ENCODE results near the gene TCF7L1.
"Not testable (repeated sequence)": the region's sequence is repeated elsewhere in the genome, so short reads cannot be mapped to it uniquely, and the experiment has no call there.

DNA sequence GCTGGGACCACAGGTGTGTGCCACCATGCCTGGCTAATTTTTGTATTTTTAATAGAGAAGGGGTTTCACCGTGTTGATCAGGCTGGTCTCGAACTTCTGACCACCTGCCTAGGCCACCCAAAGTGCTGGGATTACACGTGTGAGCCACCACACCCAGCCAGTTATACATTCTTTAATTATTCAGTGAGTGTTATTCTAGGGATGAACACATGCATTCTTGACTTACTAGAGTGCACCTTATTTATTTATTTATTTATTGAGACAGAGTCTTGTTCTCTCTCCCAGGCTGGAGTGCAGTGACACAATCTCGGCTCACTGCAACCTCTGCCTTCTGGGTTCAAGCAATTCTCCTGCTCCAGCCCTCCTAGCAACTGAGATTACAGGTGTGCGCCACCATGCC, 6.7 kb upstream of the TCF7L1 start:
- TF ChIP-seq, protein P1, sequence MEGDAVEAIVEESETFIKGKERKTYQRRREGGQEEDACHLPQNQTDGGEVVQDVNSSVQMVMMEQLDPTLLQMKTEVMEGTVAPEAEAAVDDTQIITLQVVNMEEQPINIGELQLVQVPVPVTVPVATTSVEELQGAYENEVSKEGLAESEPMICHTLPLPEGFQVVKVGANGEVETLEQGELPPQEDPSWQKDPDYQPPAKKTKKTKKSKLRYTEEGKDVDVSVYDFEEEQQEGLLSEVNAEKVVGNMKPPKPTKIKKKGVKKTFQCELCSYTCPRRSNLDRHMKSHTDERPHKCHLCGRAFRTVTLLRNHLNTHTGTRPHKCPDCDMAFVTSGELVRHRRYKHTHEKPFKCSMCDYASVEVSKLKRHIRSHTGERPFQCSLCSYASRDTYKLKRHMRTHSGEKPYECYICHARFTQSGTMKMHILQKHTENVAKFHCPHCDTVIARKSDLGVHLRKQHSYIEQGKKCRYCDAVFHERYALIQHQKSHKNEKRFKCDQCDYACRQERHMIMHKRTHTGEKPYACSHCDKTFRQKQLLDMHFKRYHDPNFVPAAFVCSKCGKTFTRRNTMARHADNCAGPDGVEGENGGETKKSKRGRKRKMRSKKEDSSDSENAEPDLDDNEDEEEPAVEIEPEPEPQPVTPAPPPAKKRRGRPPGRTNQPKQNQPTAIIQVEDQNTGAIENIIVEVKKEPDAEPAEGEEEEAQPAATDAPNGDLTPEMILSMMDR (conservative IDR thresholded peaks at IDR 0.05; ENCODE audit: low read length), result not testable (repeated sequence)
- not testable (repeated sequence) for TF ChIP-seq EZH2phosphoT487 (IDR thresholded peaks at IDR 0.05; ENCODE audit: borderline replicate concordance, low read depth, low read length)

All from OCI-LY7 (cell line).